H9 (cell line): ENCODE data around the gene SLC7A5. TPM values are rescaled to one million over a fixed set of nuclear protein-coding genes. Genes with fewer than 3 reads are reported as not detected.
A peak's percentile ranks its signal among the peaks of the same experiment; 100 is the strongest.
"Not testable (repeated sequence)": the region's sequence is repeated elsewhere in the genome, so short reads cannot be mapped to it uniquely, and the experiment has no call there.

Experiments
- DNase-seq: peaks from one replicate; pipeline ENCODE4 v3.0.0-alpha.2; 2017
- H2AFZ ChIP-seq: one replicate; pipeline ENCODE4 v1.6.1; 2013; ENCODE audit warnings: mild to moderate bottlenecking, low read length, control low read depth, moderate library complexity
- H2AK5ac ChIP-seq: 2 replicates; pipeline ENCODE4 v1.6.1; 2013; ENCODE audit warnings: low read length, control low read depth, mixed read lengths; ENCODE audit not compliant: insufficient read length
- H2BK120ac ChIP-seq: one replicate; pipeline ENCODE4 v1.6.1; 2013; ENCODE audit warnings: low read depth, mild to moderate bottlenecking, low read length, control low read depth, inconsistent platforms; ENCODE audit not compliant: poor library complexity, severe bottlenecking
- H2BK12ac ChIP-seq: 2 replicates; pipeline ENCODE4 v1.6.1; 2013; ENCODE audit warnings: low read length, control low read depth, mixed read lengths, low read depth; ENCODE audit not compliant: insufficient read length
- H2BK15ac ChIP-seq: 2 replicates; pipeline ENCODE4 v1.6.1; 2013; ENCODE audit warnings: low read depth, low read length, control low read depth
- H2BK20ac ChIP-seq: one replicate; pipeline ENCODE4 v1.6.1; 2013; ENCODE audit warnings: low read depth, mild to moderate bottlenecking, low read length, control low read depth, inconsistent platforms; ENCODE audit not compliant: poor library complexity, severe bottlenecking
- H2BK5ac ChIP-seq: 2 replicates; pipeline ENCODE4 v1.6.1; 2013; ENCODE audit warnings: low read length, control low read depth, mixed read lengths; ENCODE audit not compliant: insufficient read length
- H3K14ac ChIP-seq: 2 replicates; pipeline ENCODE4 v1.6.1; 2013; ENCODE audit warnings: low read length, control low read depth; ENCODE audit not compliant: insufficient read depth
- H3K18ac ChIP-seq: 2 replicates; pipeline ENCODE4 v1.6.1; 2013; ENCODE audit warnings: low read depth, mild to moderate bottlenecking, mixed read lengths, low read length, control low read depth; ENCODE audit not compliant: insufficient read length
- H3K23ac ChIP-seq: 2 replicates; pipeline ENCODE4 v1.6.1; 2013; ENCODE audit warnings: low read length, control low read depth, mixed read lengths, low read depth; ENCODE audit not compliant: insufficient read length
- H3K23me2 ChIP-seq: 2 replicates; pipeline ENCODE4 v1.6.1; 2013; ENCODE audit warnings: low read depth, mild to moderate bottlenecking, mixed read lengths, low read length, control low read depth; ENCODE audit not compliant: insufficient read length, poor library complexity, severe bottlenecking
- H3K27ac ChIP-seq: 2 replicates; pipeline ENCODE4 v1.5.1; 2013; ENCODE audit warnings: low read length, control low read depth, mixed read lengths, low read depth; ENCODE audit not compliant: insufficient read length
- H3K27me3 ChIP-seq: 2 replicates; pipeline ENCODE4 v1.6.1; 2013; ENCODE audit warnings: low read length, control low read depth, inconsistent platforms; ENCODE audit not compliant: insufficient read depth
- H3K4ac ChIP-seq: 2 replicates; pipeline ENCODE4 v1.6.1; 2013; ENCODE audit warnings: low read depth, mild to moderate bottlenecking, control low read depth, inconsistent platforms, low read length, moderate library complexity
- H3K4me1 ChIP-seq: 2 replicates; pipeline ENCODE4 v1.6.1; 2013; ENCODE audit warnings: low read length, control low read depth, inconsistent platforms; ENCODE audit not compliant: insufficient read depth
- H3K4me2 ChIP-seq: 2 replicates; pipeline ENCODE4 v1.6.1; 2013; ENCODE audit warnings: low read length, control low read depth, mixed read lengths; ENCODE audit not compliant: insufficient read length, insufficient read depth
- H3K56ac ChIP-seq: 2 replicates; pipeline ENCODE4 v1.6.1; 2013; ENCODE audit warnings: low read depth, mild to moderate bottlenecking, mixed read lengths, low read length, control low read depth; ENCODE audit not compliant: insufficient read length
- H3K79me1 ChIP-seq: 2 replicates; pipeline ENCODE4 v1.6.1; 2013; ENCODE audit warnings: low read depth, mild to moderate bottlenecking, moderate library complexity, low read length, control low read depth, inconsistent platforms; ENCODE audit not compliant: insufficient read depth, poor library complexity, severe bottlenecking
- H3K79me2 ChIP-seq: 2 replicates; pipeline ENCODE4 v1.6.1; 2013; ENCODE audit warnings: low read length, control low read depth, inconsistent platforms; ENCODE audit not compliant: insufficient read depth
- H3K9ac ChIP-seq: 2 replicates; pipeline ENCODE4 v1.6.1; 2013; ENCODE audit warnings: low read length, control low read depth, mixed read lengths; ENCODE audit not compliant: insufficient read length; ENCODE audit errors: extremely low read depth
- H3K9me3 ChIP-seq: one replicate; pipeline ENCODE4 v1.6.1; 2013; ENCODE audit warnings: low read depth, low read length, inconsistent platforms; ENCODE audit not compliant: control insufficient read depth
- H3T11ph ChIP-seq: one replicate; pipeline ENCODE4 v1.6.1; 2013; ENCODE audit warnings: mild to moderate bottlenecking, low read length, control low read depth, inconsistent platforms
- H4K20me1 ChIP-seq: one replicate; pipeline ENCODE4 v1.6.1; 2013; ENCODE audit not compliant: control insufficient read depth, insufficient read length, insufficient read depth
- H4K5ac ChIP-seq: 2 replicates; pipeline ENCODE4 v1.6.1; 2013; ENCODE audit warnings: low read depth, mild to moderate bottlenecking, mixed read lengths, low read length, control low read depth; ENCODE audit not compliant: insufficient read length
- H4K8ac ChIP-seq: replicated peaks from 2 replicates; pipeline ENCODE4 v1.6.1; 2013; ENCODE audit warnings: low read length, control low read depth, mixed read lengths, low read depth; ENCODE audit not compliant: insufficient read length
- H4K91ac ChIP-seq: 2 replicates; pipeline ENCODE4 v1.6.1; 2013; ENCODE audit warnings: low read depth, mild to moderate bottlenecking, moderate library complexity, mixed read lengths, low read length, control low read depth; ENCODE audit not compliant: insufficient read length
- H3K27ac Mint-ChIP-seq, 3 experiments: 2 replicates in 2 of 3; 3 replicates in 1 of 3; pipeline ENCODE4 v1.8.0; 2020 to 2021; ENCODE audit warnings: mixed read lengths in 3 of 3, mild to moderate bottlenecking in 1 of 3, moderate library complexity in 1 of 3
- H3K27me3 Mint-ChIP-seq: 2 replicates; pipeline ENCODE4 v1.8.0; 2021; ENCODE audit warnings: low read depth, mild to moderate bottlenecking, moderate library complexity, mixed read lengths
- H3K36me3 Mint-ChIP-seq, 3 experiments: 2 replicates in 2 of 3; 3 replicates in 1 of 3; pipeline ENCODE4 v1.8.0; 2020 to 2021; ENCODE audit warnings: low read depth in 3 of 3, mixed read lengths in 3 of 3; ENCODE audit not compliant: insufficient read depth in 1 of 3
- H3K4me1 Mint-ChIP-seq, 2 experiments: 2 replicates each; pipeline ENCODE4 v1.8.0; 2020; ENCODE audit warnings: mixed read lengths in 2 of 2
- H3K4me3 Mint-ChIP-seq, 2 experiments: 2 replicates in 1 of 2; 3 replicates in 1 of 2; pipeline ENCODE4 v1.8.0; 2020 to 2021; ENCODE audit warnings: mild to moderate bottlenecking in 2 of 2, mixed read lengths in 2 of 2, moderate library complexity in 1 of 2
- H3K9me3 Mint-ChIP-seq, 2 experiments: 2 replicates in 1 of 2; 3 replicates in 1 of 2; pipeline ENCODE4 v1.8.0; 2020; ENCODE audit warnings: mild to moderate bottlenecking in 2 of 2, mixed read lengths in 2 of 2, moderate library complexity in 1 of 2
- WGBS: extraction: QIAGEN DNeasy Blood & Tissue Kit; methylation state at CpG from one replicate; pipeline ENCODE4 v1.1.7; 2013; ENCODE audit warnings: missing lambda C conversion rate, low lambda C conversion rate, mixed read lengths; ENCODE audit not compliant: insufficient read length; ENCODE audit errors: extremely low coverage; 5-methylcytosine and 5-hydroxymethylcytosine counted together
- total RNA-seq: library from RNA; stranded (reverse); gene quantifications from 2 replicates; pipeline ENCODE4 v1.2.1, GENCODE V29; 2021

Gene SLC7A5
- total RNA-seq, 1 experiment from 2014 or later: 217 TPM

DNA sequence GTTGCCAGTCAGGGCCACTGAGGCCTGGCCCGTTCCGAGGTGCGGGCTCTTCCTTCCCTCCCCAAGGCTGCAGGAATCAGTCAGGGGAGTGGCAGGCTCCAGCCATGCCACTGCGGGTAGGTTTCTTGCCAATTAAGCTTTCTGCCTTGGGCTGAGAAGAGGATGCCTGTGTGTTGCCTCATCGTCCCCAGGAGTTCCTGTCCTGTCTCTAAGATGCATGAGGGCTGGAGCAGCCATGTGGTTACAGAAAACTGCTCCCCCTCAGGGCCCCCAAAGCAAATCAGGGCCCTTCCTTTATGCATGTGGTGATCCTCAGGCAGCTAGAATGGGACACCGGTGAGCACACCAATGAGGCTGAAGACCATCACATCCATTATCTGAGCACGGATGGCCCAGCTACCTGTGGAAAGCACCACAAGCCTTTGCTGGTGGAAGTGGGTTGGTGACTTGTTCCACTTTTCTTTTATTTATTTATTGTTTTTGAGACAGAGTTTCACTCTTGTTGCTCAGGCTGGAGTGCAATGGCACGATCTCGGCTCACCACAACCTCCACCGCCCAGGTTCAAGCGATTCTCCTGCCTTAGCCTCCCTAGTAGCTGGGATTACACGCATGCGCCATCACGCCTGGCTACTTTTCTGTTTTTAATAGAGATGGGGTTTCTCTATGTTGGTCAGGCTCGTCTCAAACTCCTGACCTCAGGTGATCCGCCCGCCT, 27.0 kb upstream of the SLC7A5 start:
- not testable (repeated sequence) for H2AFZ ChIP-seq, H2BK20ac ChIP-seq, H4K5ac ChIP-seq, H3K9ac ChIP-seq, H2BK5ac ChIP-seq, H2BK12ac ChIP-seq, H4K91ac ChIP-seq, DNase-seq, H3K27me3 ChIP-seq, H3K4me2 ChIP-seq, H3K27ac ChIP-seq, H3K14ac ChIP-seq, H3T11ph ChIP-seq, H3K9me3 ChIP-seq, H3K79me1 ChIP-seq, H3K4me3 Mint-ChIP-seq, H3K18ac ChIP-seq, H4K8ac ChIP-seq, H3K4me1 Mint-ChIP-seq, H3K56ac ChIP-seq, H3K23me2 ChIP-seq, H3K9me3 Mint-ChIP-seq, H3K23ac ChIP-seq, H2BK15ac ChIP-seq, H2AK5ac ChIP-seq, H2BK120ac ChIP-seq, H3K36me3 Mint-ChIP-seq, H4K20me1 ChIP-seq, H3K4ac ChIP-seq, H3K27me3 Mint-ChIP-seq, H3K79me2 ChIP-seq, H3K4me1 ChIP-seq
- H3K27ac Mint-ChIP-seq: peak overlapping the region in 1 of 3 experiments; percentile 90; a peak in 1 of 7 replicates
- no CpG with 5 or more reads among the region's 17 CpGs for WGBS
